NCI-H748 (cell line): ENCODE results near the gene HS3ST4.

Experiments used
- DNase-seq: peaks from one replicate; lab custom pipeline; 2025; ENCODE audit not compliant: unreplicated experiment; lab: John Stamatoyannopoulos, UW

The HS3ST4 gene

DNA sequence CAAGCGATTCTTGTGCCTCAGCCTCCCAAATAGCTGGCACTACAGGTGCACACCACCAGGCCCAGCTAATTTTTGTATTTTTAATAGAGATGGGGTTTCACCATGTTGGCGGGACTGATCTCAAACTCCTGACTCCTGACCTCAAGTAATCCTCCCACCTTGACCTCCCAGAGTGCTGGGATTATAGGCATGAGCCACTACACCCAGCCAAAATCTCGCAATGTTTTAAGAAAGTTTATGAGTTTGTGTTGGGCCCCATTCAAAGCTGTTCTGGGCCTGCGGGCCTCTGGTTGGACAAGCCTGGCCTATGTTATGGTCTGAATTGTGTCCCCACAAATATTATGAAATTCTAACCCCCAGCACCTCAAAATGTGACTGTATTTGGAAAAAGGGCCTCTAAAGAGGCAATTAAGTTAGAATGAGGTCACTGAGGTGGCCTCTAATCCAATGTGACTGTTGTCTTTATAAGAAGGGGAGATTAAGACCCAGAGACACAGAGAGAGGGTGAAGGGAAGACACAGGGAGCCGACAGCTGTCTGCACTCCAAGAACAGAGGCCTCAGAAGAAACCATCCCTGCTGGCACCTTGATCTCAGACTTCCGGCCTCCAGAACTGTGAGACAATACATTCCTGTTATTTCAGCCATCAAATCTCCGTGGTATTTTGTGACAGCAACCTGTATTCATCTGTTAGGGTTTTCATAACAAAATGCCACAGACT is 469.9 kb downstream of the HS3ST4 start:
- DNase-seq = no peak

GRCh38 chr16:26169473-26169872 is 477.7 kb downstream of the HS3ST4 start:
- DNase-seq = no peak

DNA sequence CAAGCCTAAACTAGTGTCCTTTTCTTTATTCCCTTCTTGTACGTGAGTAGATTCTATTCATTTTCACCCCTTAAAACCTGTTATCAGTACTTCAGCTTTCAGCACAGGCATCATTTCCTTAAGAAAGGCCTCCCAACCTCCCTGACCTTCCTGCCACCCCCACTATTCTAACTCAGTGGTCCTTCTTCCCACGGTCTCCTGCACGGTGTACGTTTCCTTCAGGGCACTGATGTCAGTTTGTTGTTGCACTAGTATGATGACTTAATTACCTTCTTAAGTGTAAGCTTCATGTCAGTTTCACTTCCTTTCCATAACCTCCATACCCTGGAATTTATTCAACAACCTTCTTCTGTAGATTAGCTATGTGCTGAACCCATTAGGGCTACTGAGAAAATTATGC is 484.2 kb downstream of the HS3ST4 start:
- no peak for DNase-seq

DNA sequence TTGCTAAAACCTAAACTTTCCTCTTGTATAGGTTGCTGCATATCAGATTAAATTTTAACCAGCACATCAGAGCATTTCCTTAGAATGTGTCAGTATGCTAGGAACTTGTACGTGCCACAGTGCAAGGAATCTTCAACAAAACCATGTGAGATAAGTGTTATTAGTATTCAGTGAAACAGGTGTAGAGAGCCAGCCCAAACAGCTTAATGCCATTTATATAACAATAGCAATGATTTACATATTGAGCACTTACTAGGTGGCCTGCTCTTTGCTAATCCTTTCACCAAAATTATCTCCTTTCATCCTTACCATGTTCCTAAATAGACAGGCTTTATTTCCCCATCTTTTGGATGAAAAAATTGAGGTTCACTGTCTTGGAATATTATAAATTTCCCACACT is 485.7 kb downstream of the HS3ST4 start:
- no peak for DNase-seq

DNA sequence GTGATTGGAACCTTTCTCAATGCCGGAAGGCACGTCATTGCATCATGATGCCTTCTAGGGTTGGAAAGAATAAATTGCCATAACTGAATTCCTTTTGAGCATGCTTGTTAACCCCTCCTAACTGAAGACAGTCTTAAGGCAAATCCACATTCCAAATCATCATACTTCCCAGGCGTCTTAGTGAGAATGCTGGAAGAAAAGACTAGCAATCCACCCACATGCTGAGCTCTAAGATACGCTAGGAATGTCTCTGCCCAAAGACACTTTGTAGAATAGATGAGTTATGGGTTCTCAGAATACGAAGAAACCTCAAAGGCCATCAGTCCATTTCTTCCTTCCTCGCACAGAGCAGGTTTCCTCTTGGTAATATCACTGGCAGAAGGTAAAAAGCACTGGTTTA is 486.5 kb downstream of the HS3ST4 start:
- no peak for DNase-seq

DNA sequence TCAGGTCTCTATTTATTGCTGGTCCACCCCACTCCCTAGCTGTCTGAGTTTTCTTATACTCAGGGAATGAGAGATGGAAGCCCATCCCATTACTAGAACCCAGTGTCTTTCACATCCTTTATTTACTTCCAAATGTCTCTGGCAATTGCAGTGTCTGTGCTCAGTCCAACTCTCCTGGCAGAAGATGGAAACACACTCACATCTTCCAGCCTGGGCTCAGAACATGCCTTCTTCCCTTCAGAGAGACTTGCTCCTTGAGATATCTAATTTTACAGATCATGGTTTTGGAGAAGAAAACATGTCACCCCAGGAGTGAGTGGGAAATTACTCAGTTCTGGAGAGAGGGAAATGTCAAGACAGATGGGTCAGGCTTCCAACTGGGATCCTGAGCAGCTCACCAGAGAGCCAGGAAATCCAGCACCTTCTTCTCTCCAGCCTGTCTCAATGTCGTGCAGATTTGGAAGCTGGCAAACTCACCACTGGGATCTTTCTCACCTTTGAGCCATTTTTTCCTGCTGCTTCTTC is 494.4 kb downstream of the HS3ST4 start:
- no peak for DNase-seq
